H9 (cell line): ENCODE data around the gene ATM. TPM values are rescaled to one million over a fixed set of nuclear protein-coding genes. Genes with fewer than 3 reads are reported as not detected.

Experiments
- DNase-seq: peaks from one replicate; pipeline ENCODE4 v3.0.0-alpha.2; 2017
- H2AFZ ChIP-seq: one replicate; pipeline ENCODE4 v1.6.1; 2013; ENCODE audit warnings: mild to moderate bottlenecking, low read length, control low read depth, moderate library complexity
- H2AK5ac ChIP-seq: 2 replicates; pipeline ENCODE4 v1.6.1; 2013; ENCODE audit warnings: low read length, control low read depth, mixed read lengths; ENCODE audit not compliant: insufficient read length
- H2BK120ac ChIP-seq: one replicate; pipeline ENCODE4 v1.6.1; 2013; ENCODE audit warnings: low read depth, mild to moderate bottlenecking, low read length, control low read depth, inconsistent platforms; ENCODE audit not compliant: poor library complexity, severe bottlenecking
- H2BK12ac ChIP-seq: 2 replicates; pipeline ENCODE4 v1.6.1; 2013; ENCODE audit warnings: low read length, control low read depth, mixed read lengths, low read depth; ENCODE audit not compliant: insufficient read length
- H2BK15ac ChIP-seq: 2 replicates; pipeline ENCODE4 v1.6.1; 2013; ENCODE audit warnings: low read depth, low read length, control low read depth
- H2BK20ac ChIP-seq: one replicate; pipeline ENCODE4 v1.6.1; 2013; ENCODE audit warnings: low read depth, mild to moderate bottlenecking, low read length, control low read depth, inconsistent platforms; ENCODE audit not compliant: poor library complexity, severe bottlenecking
- H2BK5ac ChIP-seq: 2 replicates; pipeline ENCODE4 v1.6.1; 2013; ENCODE audit warnings: low read length, control low read depth, mixed read lengths; ENCODE audit not compliant: insufficient read length
- H3K14ac ChIP-seq: 2 replicates; pipeline ENCODE4 v1.6.1; 2013; ENCODE audit warnings: low read length, control low read depth; ENCODE audit not compliant: insufficient read depth
- H3K18ac ChIP-seq: 2 replicates; pipeline ENCODE4 v1.6.1; 2013; ENCODE audit warnings: low read depth, mild to moderate bottlenecking, mixed read lengths, low read length, control low read depth; ENCODE audit not compliant: insufficient read length
- H3K23ac ChIP-seq: 2 replicates; pipeline ENCODE4 v1.6.1; 2013; ENCODE audit warnings: low read length, control low read depth, mixed read lengths, low read depth; ENCODE audit not compliant: insufficient read length
- H3K23me2 ChIP-seq: 2 replicates; pipeline ENCODE4 v1.6.1; 2013; ENCODE audit warnings: low read depth, mild to moderate bottlenecking, mixed read lengths, low read length, control low read depth; ENCODE audit not compliant: insufficient read length, poor library complexity, severe bottlenecking
- H3K27ac ChIP-seq: 2 replicates; pipeline ENCODE4 v1.5.1; 2013; ENCODE audit warnings: low read length, control low read depth, mixed read lengths, low read depth; ENCODE audit not compliant: insufficient read length
- H3K27me3 ChIP-seq: 2 replicates; pipeline ENCODE4 v1.6.1; 2013; ENCODE audit warnings: low read length, control low read depth, inconsistent platforms; ENCODE audit not compliant: insufficient read depth
- H3K4ac ChIP-seq: 2 replicates; pipeline ENCODE4 v1.6.1; 2013; ENCODE audit warnings: low read depth, mild to moderate bottlenecking, control low read depth, inconsistent platforms, low read length, moderate library complexity
- H3K4me1 ChIP-seq: 2 replicates; pipeline ENCODE4 v1.6.1; 2013; ENCODE audit warnings: low read length, control low read depth, inconsistent platforms; ENCODE audit not compliant: insufficient read depth
- H3K4me2 ChIP-seq: 2 replicates; pipeline ENCODE4 v1.6.1; 2013; ENCODE audit warnings: low read length, control low read depth, mixed read lengths; ENCODE audit not compliant: insufficient read length, insufficient read depth
- H3K56ac ChIP-seq: 2 replicates; pipeline ENCODE4 v1.6.1; 2013; ENCODE audit warnings: low read depth, mild to moderate bottlenecking, mixed read lengths, low read length, control low read depth; ENCODE audit not compliant: insufficient read length
- H3K79me1 ChIP-seq: 2 replicates; pipeline ENCODE4 v1.6.1; 2013; ENCODE audit warnings: low read depth, mild to moderate bottlenecking, moderate library complexity, low read length, control low read depth, inconsistent platforms; ENCODE audit not compliant: insufficient read depth, poor library complexity, severe bottlenecking
- H3K79me2 ChIP-seq: 2 replicates; pipeline ENCODE4 v1.6.1; 2013; ENCODE audit warnings: low read length, control low read depth, inconsistent platforms; ENCODE audit not compliant: insufficient read depth
- H3K9ac ChIP-seq: 2 replicates; pipeline ENCODE4 v1.6.1; 2013; ENCODE audit warnings: low read length, control low read depth, mixed read lengths; ENCODE audit not compliant: insufficient read length; ENCODE audit errors: extremely low read depth
- H3K9me3 ChIP-seq: one replicate; pipeline ENCODE4 v1.6.1; 2013; ENCODE audit warnings: low read depth, low read length, inconsistent platforms; ENCODE audit not compliant: control insufficient read depth
- H3T11ph ChIP-seq: one replicate; pipeline ENCODE4 v1.6.1; 2013; ENCODE audit warnings: mild to moderate bottlenecking, low read length, control low read depth, inconsistent platforms
- H4K20me1 ChIP-seq: one replicate; pipeline ENCODE4 v1.6.1; 2013; ENCODE audit not compliant: control insufficient read depth, insufficient read length, insufficient read depth
- H4K5ac ChIP-seq: 2 replicates; pipeline ENCODE4 v1.6.1; 2013; ENCODE audit warnings: low read depth, mild to moderate bottlenecking, mixed read lengths, low read length, control low read depth; ENCODE audit not compliant: insufficient read length
- H4K8ac ChIP-seq: replicated peaks from 2 replicates; pipeline ENCODE4 v1.6.1; 2013; ENCODE audit warnings: low read length, control low read depth, mixed read lengths, low read depth; ENCODE audit not compliant: insufficient read length
- H4K91ac ChIP-seq: 2 replicates; pipeline ENCODE4 v1.6.1; 2013; ENCODE audit warnings: low read depth, mild to moderate bottlenecking, moderate library complexity, mixed read lengths, low read length, control low read depth; ENCODE audit not compliant: insufficient read length
- H3K27ac Mint-ChIP-seq, 3 experiments: 2 replicates in 2 of 3; 3 replicates in 1 of 3; pipeline ENCODE4 v1.8.0; 2020 to 2021; ENCODE audit warnings: mixed read lengths in 3 of 3, mild to moderate bottlenecking in 1 of 3, moderate library complexity in 1 of 3
- H3K27me3 Mint-ChIP-seq: 2 replicates; pipeline ENCODE4 v1.8.0; 2021; ENCODE audit warnings: low read depth, mild to moderate bottlenecking, moderate library complexity, mixed read lengths
- H3K36me3 Mint-ChIP-seq, 3 experiments: 2 replicates in 2 of 3; 3 replicates in 1 of 3; pipeline ENCODE4 v1.8.0; 2020 to 2021; ENCODE audit warnings: low read depth in 3 of 3, mixed read lengths in 3 of 3; ENCODE audit not compliant: insufficient read depth in 1 of 3
- H3K4me1 Mint-ChIP-seq, 2 experiments: 2 replicates each; pipeline ENCODE4 v1.8.0; 2020; ENCODE audit warnings: mixed read lengths in 2 of 2
- H3K4me3 Mint-ChIP-seq, 2 experiments: 2 replicates in 1 of 2; 3 replicates in 1 of 2; pipeline ENCODE4 v1.8.0; 2020 to 2021; ENCODE audit warnings: mild to moderate bottlenecking in 2 of 2, mixed read lengths in 2 of 2, moderate library complexity in 1 of 2
- H3K9me3 Mint-ChIP-seq, 2 experiments: 2 replicates in 1 of 2; 3 replicates in 1 of 2; pipeline ENCODE4 v1.8.0; 2020; ENCODE audit warnings: mild to moderate bottlenecking in 2 of 2, mixed read lengths in 2 of 2, moderate library complexity in 1 of 2
- WGBS: extraction: QIAGEN DNeasy Blood & Tissue Kit; methylation state at CpG from one replicate; pipeline ENCODE4 v1.1.7; 2013; ENCODE audit warnings: missing lambda C conversion rate, low lambda C conversion rate, mixed read lengths; ENCODE audit not compliant: insufficient read length; ENCODE audit errors: extremely low coverage; 5-methylcytosine and 5-hydroxymethylcytosine counted together
- total RNA-seq: library from RNA; stranded (reverse); gene quantifications from 2 replicates; pipeline ENCODE4 v1.2.1, GENCODE V29; 2021
- TF ChIP-seq, protein P1 (sequence below): fragments of 200-600 bp; sonication (generic); conservative IDR thresholded peaks from 3 replicates; pipeline ENCODE4 v1.8.0; 2021; ENCODE audit warnings: antibody characterized with exemption, mild to moderate bottlenecking

ATM gene
- total RNA-seq, 1 experiment from 2014 or later: 58.9 TPM

DNA sequence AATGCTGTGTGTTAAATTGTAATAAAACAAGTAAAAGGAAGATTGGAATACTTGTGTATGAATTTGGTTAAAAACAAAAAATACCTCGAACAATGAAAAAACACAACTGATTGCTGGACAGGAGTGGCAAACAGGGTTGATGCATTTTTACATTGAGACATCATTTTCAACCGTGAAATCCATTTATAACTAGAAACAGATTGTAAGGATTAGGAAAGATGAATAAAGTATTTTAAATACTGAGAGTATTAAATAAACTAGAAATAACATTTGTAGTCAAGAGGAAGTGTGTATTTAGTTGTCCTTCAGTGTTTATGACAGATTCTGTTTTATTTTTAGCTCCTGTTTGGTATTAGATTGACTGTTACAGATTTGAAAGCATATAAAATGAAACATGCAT lies 5.4 kb downstream of the ATM start:
- no peak overlapping the region for H3K23ac ChIP-seq
- no peaks in the 10 kb centered on the region for H3K27me3 Mint-ChIP-seq
- H3K4me2 ChIP-seq: no peak overlapping the region
- no peaks in the 10 kb centered on the region for H4K20me1 ChIP-seq
- H3K4me1 ChIP-seq: no peaks in the 10 kb centered on the region
- no peak overlapping the region for H2BK5ac ChIP-seq
- H2BK120ac ChIP-seq: no peak overlapping the region
- H3K4me1 Mint-ChIP-seq: no peaks in the 10 kb centered on the region
- H3K4me3 Mint-ChIP-seq: no peak overlapping the region
- H2AFZ ChIP-seq: no peak overlapping the region
- no peak overlapping the region for H3K56ac ChIP-seq
- peaks cover 5% of the 10 kb centered on the region for H3K23me2 ChIP-seq
- H2AK5ac ChIP-seq: no peak overlapping the region
- H4K91ac ChIP-seq: no peak overlapping the region
- no peak overlapping the region for H2BK15ac ChIP-seq
- H3K27me3 ChIP-seq: no peaks in the 10 kb centered on the region
- no peak for DNase-seq
- peaks cover 14% of the 10 kb centered on the region; the same call in 1 of the 2 replicates for H3K79me2 ChIP-seq
- no peak overlapping the region for H4K5ac ChIP-seq
- no peak overlapping the region for H3K27ac ChIP-seq
- no peak overlapping the region for H3K27ac Mint-ChIP-seq
- H2BK12ac ChIP-seq: no peak overlapping the region
- H3K4ac ChIP-seq: no peak overlapping the region
- WGBS: no CpG with 5 or more reads among the region's 2 CpGs
- TF ChIP-seq, protein P1, sequence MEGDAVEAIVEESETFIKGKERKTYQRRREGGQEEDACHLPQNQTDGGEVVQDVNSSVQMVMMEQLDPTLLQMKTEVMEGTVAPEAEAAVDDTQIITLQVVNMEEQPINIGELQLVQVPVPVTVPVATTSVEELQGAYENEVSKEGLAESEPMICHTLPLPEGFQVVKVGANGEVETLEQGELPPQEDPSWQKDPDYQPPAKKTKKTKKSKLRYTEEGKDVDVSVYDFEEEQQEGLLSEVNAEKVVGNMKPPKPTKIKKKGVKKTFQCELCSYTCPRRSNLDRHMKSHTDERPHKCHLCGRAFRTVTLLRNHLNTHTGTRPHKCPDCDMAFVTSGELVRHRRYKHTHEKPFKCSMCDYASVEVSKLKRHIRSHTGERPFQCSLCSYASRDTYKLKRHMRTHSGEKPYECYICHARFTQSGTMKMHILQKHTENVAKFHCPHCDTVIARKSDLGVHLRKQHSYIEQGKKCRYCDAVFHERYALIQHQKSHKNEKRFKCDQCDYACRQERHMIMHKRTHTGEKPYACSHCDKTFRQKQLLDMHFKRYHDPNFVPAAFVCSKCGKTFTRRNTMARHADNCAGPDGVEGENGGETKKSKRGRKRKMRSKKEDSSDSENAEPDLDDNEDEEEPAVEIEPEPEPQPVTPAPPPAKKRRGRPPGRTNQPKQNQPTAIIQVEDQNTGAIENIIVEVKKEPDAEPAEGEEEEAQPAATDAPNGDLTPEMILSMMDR: no peak
- H3K18ac ChIP-seq: no peak overlapping the region
- H3K9me3 Mint-ChIP-seq: no peaks in the 10 kb centered on the region
- no peak overlapping the region for H3K9ac ChIP-seq
- no peaks in the 10 kb centered on the region for H3K79me1 ChIP-seq
- no peak overlapping the region for H4K8ac ChIP-seq
- H3K9me3 ChIP-seq: no peaks in the 10 kb centered on the region
- no peak overlapping the region for H3T11ph ChIP-seq
- no peak overlapping the region for H2BK20ac ChIP-seq
- peaks cover 14 to 58% (median 52%) of the 10 kb centered on the region in 3 experiments for H3K36me3 Mint-ChIP-seq
- H3K14ac ChIP-seq: no peak overlapping the region
